ENCODE data around the gene HES1.
A peak's percentile ranks its signal among the peaks of the same experiment; 100 is the strongest.

DNA sequence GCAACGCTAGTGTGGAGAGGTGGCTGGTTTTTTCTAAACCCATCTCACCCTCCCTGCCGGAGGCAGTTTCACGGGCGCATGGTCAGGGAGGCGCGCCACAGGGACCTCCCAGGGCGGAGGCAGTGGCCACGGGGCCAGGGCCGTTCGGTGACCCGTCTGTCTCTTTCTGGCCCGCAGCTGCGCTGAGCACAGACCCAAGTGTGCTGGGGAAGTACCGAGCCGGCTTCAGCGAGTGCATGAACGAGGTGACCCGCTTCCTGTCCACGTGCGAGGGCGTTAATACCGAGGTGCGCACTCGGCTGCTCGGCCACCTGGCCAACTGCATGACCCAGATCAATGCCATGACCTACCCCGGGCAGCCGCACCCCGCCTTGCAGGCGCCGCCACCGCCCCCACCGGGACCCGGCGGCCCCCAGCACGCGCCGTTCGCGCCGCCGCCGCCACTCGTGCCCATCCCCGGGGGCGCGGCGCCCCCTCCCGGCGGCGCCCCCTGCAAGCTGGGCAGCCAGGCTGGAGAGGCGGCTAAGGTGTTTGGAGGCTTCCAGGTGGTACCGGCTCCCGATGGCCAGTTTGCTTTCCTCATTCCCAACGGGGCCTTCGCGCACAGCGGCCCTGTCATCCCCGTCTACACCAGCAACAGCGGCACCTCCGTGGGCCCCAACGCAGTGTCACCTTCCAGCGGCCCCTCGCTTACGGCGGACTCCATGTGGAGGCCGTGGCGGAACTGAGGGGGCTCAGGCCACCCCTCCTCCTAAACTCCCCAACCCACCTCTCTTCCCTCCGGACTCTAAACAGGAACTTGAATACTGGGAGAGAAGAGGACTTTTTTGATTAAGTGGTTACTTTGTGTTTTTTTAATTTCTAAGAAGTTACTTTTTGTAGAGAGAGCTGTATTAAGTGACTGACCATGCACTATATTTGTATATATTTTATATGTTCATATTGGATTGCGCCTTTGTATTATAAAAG lies 1.8 kb downstream of the HES1 start:
- TF ChIP-seq EZH2 (IDR thresholded peaks at IDR 0.05; ENCODE audit: low read depth, unreplicated experiment) (no peak), EZH2phosphoT487 (IDR thresholded peaks at IDR 0.05; ENCODE audit: unreplicated experiment) (no peak), NANOG (IDR thresholded peaks at IDR 0.05; ENCODE audit: borderline replicate concordance) (no peak), POLR2AphosphoS5 (IDR thresholded peaks at IDR 0.05; ENCODE audit: low read depth) (no peak; the same call in 1 of the 2 replicates), CREB1 (CRISPR knock-in tag; IDR thresholded peaks at IDR 0.05; ENCODE audit: low read depth) (no peak), ZNF331 (CRISPR knock-in tag; IDR thresholded peaks at IDR 0.05; ENCODE audit: low read depth) (no peak), JUNB (IDR thresholded peaks at IDR 0.05; ENCODE audit: unreplicated experiment) (no peak), ETS1 (IDR thresholded peaks at IDR 0.05) (no peak), STAT1 (IDR thresholded peaks at IDR 0.05; ENCODE audit: unreplicated experiment) (no peak), ZNF114 (CRISPR knock-in tag; IDR thresholded peaks at IDR 0.05) (no peak)
- TF ChIP-seq, protein P1, sequence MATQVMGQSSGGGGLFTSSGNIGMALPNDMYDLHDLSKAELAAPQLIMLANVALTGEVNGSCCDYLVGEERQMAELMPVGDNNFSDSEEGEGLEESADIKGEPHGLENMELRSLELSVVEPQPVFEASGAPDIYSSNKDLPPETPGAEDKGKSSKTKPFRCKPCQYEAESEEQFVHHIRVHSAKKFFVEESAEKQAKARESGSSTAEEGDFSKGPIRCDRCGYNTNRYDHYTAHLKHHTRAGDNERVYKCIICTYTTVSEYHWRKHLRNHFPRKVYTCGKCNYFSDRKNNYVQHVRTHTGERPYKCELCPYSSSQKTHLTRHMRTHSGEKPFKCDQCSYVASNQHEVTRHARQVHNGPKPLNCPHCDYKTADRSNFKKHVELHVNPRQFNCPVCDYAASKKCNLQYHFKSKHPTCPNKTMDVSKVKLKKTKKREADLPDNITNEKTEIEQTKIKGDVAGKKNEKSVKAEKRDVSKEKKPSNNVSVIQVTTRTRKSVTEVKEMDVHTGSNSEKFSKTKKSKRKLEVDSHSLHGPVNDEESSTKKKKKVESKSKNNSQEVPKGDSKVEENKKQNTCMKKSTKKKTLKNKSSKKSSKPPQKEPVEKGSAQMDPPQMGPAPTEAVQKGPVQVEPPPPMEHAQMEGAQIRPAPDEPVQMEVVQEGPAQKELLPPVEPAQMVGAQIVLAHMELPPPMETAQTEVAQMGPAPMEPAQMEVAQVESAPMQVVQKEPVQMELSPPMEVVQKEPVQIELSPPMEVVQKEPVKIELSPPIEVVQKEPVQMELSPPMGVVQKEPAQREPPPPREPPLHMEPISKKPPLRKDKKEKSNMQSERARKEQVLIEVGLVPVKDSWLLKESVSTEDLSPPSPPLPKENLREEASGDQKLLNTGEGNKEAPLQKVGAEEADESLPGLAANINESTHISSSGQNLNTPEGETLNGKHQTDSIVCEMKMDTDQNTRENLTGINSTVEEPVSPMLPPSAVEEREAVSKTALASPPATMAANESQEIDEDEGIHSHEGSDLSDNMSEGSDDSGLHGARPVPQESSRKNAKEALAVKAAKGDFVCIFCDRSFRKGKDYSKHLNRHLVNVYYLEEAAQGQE (IDR thresholded peaks at IDR 0.05; ENCODE audit: unreplicated experiment), result no peak
- TF ChIP-seq, protein P2, sequence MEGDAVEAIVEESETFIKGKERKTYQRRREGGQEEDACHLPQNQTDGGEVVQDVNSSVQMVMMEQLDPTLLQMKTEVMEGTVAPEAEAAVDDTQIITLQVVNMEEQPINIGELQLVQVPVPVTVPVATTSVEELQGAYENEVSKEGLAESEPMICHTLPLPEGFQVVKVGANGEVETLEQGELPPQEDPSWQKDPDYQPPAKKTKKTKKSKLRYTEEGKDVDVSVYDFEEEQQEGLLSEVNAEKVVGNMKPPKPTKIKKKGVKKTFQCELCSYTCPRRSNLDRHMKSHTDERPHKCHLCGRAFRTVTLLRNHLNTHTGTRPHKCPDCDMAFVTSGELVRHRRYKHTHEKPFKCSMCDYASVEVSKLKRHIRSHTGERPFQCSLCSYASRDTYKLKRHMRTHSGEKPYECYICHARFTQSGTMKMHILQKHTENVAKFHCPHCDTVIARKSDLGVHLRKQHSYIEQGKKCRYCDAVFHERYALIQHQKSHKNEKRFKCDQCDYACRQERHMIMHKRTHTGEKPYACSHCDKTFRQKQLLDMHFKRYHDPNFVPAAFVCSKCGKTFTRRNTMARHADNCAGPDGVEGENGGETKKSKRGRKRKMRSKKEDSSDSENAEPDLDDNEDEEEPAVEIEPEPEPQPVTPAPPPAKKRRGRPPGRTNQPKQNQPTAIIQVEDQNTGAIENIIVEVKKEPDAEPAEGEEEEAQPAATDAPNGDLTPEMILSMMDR (conservative IDR thresholded peaks at IDR 0.05; ENCODE audit: low read depth in 2 of 2), result peak; percentile 19 to 62
